GM10847 (cell line): ENCODE measurements around the gene TSPAN9.

Experiments
- POLR2A ChIP-seq: IDR thresholded peaks from 2 replicates; pipeline ENCODE4 v1.6.1; 2011; ENCODE audit not compliant: insufficient read length; ENCODE audit errors: extremely low read depth

TSPAN9 gene

DNA sequence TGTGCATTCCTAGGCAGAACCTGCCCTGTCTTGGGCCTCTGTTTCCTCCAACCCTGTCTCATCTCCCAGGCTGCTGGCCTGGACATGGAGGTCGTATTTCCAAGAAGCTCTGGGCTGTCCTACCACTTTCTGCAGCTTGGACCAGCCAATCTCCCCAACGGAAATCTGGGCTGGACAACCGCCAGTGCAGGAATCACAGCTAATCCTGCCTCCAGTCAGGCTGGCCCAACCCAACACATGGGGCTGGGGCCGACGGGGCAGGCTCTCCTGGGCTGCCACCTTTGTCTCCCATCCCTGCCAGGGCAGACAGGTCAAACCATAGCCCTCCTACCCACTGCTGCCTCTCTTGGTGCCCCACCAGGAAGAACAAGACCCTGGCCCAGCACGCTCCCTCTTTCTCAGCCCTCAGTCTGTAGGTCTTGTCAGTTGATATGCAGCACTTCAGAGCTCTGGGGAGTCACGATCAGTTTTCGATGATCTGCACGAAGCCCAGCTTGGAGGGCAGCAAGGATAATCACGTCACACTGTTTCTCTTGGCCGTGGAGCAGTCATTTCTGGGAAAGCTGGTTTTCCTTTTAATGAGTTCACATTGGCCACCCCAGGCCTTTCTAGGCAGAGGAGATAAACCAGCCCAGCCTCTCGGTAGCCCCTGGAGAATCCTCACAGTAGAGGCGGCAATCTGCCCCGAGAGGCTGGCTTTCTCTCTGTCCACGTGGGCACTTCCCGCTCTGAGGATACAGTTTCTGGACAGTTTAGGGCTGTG is 218.6 kb downstream of the TSPAN9 start:
- TF ChIP-seq POLR2A, result no peak

DNA sequence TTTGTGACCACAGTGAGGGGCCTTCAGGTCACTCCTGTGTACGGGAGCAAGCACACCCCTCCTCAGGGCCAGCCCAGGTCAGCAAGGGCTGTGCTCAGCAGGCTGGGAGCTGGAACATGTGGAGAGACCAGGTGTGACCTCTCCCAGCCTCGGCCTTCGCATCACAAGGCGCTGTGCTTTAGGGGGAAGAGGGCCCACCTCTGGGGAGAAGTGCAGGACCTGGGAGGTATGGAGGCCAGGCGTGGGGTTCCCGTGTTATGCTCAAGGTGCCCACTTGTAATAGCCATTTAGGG is 219.2 kb downstream of the TSPAN9 start:
- no peak for TF ChIP-seq POLR2A

DNA sequence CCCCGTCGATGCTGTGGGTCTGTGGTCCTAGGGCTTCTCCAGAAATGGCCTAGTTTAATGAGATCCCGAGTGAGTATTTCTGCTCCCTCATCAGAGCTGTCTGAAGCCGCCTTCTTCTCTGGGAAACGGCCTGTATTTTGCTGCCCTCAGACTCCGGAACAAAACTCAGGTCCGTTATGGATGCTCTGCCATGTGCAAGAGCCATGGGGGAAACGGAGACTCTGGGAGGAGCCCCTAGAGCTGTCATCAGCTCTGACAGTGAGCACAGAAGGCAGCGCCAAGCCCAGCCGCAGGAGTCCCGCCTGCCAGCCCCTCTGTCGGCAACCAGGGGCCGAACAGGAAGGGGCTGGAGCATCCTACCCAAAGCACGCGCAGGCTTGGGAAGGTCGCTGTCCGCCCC is 221.4 kb downstream of the TSPAN9 start:
- TF ChIP-seq POLR2A, result no peak

DNA sequence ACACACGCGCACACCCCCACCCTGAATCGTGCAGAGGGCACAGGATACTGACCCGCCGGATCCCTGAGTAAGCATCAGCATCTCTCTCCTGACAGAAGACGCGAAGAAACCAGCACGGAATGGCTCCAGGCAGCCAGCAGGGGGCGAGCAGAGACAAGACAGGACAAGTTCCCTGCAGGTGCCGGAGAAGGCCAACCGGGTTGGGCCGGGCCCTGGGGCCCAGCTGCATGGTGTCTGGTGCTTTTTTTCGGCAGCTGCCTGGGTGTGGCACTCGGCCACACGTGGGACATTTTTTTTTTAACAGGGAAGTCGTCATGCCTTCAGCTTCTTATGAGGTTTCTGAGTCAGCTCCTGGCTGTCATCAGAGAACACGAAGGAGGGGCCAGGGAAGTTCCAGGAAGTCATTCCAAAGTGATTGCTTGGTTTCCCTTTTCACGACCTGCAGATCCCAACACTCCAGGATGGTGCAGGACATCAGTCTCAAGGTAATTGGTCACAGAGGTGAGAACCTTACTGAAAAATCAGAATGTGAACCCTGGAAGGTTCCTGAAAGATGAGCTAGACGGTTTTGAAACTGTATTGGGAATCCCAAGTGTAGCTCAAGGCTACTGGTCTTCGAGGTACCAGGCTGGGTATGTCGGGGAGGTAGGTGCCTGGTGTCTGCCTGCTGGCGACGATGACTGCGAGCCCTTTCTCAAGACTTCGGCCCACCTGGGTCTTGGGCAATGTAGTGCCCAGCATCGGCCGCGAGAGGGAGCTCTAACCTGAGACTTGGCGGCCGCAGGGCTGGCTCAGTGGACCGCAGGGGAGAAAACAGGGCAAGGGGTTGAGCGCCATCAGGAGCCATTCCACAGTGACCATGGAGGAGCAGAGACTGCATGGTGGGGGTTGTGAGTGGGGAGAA is 223.0 kb downstream of the TSPAN9 start:
- TF ChIP-seq POLR2A, result no peak

DNA sequence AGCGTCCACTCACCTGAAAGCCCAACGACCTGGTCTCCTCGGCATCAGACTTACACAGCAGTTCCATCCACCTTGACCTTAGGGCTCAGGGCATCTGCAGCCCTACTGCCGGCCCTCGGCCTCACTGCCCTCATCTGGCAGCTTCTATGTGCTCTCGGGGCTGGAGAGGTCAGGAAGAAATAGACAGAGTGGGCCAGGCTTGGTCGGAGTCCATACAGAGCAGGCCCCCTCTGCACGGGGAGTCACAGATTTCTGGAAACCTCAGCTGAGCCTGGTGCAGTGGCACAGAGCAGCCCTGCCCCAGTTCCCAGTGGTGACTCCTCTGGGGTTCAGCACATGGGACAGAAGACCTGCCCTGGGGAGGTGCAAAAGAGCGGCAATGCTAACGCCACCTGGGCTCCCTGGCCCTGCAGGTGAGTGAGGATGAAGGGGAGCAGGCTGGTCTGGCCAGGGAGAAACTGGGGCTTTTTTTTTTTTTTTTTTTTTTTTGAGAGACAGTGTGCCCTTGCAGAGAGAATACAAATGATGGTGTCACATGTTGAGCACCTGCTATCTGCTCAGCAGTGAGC is 223.7 kb downstream of the TSPAN9 start:
- no peak for TF ChIP-seq POLR2A

DNA sequence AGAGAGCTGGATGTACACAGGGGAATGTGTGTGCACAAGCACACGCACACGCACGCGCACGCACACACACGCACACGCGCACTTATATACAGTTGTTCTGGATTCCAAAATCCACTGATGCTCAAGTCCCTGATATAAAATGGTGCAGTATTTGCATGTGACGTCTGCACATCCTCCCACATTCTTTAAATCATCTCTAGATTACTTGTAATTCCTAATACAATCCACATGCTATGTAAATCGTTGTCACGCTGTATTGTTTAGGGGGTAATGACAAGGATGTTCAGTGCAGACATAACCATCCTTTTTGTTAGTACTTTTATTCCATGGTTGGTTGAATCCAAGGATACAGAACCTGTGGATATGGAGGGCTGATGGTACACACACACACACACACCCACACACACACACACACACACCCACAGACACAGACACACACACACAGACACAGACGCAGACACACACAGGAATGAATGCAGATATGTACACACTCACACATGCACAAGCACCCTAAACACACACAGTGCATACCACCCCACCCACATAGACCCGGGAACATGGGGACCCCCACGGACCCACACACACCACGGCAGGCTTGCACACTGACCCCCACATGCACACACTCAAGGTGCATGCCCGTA is 225.3 kb downstream of the TSPAN9 start:
- no peak for TF ChIP-seq POLR2A

DNA sequence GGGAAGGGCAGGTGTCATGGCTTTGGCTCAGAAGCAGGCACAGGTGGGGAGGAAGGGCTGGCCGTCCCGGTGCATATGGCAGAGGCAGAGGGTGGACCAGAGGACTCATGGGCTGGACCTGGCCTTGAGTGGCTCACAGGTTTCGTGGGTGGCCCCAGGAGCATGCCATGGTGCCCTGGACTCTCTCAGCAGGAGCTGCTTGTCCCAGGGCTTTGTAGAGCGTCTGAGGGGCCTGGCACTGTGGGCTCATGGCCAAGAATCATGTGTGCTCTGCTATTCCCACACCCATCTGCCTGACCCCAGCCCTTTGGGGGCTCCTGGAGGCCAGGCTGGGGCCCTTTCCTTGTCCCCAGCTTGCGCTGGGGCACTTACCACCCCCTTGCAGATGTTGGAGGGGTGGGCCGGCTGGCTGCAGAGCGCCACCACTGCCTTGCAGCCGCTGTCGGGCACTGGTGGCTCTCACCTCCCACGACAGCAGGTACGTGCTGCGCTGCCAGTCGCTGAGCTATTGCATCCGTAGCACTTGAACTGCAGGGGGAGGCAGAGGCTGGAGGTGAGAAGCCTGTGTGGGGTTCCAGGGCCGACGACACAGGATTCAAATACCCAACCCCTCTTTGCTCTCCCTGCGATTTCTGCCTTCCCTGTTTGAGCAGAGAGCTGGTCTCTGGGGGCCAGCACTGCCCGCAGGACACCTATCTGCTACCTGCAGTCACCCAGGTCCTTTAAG is 226.4 kb downstream of the TSPAN9 start:
- no peak for TF ChIP-seq POLR2A

DNA sequence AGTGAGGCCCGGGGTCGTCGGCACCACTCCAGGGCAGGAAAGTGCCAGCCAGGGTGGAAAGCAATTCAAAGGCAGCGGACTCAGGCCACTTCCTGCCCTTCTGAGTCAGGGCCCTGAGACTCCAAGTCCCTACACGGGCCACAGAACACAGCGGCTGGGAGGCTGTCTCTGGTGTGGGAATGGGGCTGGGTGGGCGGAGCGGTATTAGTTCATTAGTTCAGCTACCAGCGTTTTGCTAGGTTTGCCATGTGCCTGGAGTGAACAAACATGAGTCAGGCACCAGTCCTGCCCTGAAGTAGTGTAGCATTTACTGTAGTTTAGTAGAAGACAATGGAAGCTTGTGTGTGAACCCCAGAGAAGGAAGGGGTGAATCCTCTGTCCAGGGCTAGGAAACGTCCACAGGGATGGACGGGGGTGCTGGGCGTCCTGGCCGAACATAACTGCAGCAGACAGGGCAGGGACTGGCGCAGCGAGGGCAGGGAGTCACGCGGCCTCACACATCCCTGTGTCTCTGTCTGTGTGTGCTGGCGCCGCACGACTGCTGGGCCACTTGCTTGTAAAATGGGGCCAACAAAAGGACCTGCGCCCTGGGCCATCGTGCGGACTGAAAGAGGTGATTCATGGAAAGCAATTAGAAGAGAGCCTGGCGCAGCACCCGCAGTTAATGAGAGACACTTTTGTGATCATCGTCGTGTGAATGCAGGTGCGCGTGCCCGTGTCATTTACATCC is 227.4 kb downstream of the TSPAN9 start:
- no peak for TF ChIP-seq POLR2A

DNA sequence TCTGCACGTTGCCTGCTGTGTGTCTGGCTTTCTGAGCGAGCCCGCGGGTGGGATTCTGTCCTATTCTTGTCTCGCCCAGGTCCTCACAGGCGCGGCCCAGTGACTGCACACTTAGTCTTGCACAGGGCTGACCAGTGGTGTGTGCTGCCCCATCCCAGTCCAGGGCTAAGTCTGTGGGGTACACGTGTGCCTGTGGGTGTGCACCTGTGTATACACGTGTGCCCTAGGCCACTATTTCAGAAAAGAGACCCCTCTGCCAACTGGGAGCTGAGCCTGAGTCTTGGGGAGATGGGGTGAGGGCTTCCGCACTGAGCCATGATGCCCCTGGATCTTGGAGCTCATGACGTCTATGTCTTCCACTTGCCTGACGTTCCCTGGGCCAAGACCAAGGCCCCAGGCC is 228.3 kb downstream of the TSPAN9 start:
- no peak for TF ChIP-seq POLR2A

DNA sequence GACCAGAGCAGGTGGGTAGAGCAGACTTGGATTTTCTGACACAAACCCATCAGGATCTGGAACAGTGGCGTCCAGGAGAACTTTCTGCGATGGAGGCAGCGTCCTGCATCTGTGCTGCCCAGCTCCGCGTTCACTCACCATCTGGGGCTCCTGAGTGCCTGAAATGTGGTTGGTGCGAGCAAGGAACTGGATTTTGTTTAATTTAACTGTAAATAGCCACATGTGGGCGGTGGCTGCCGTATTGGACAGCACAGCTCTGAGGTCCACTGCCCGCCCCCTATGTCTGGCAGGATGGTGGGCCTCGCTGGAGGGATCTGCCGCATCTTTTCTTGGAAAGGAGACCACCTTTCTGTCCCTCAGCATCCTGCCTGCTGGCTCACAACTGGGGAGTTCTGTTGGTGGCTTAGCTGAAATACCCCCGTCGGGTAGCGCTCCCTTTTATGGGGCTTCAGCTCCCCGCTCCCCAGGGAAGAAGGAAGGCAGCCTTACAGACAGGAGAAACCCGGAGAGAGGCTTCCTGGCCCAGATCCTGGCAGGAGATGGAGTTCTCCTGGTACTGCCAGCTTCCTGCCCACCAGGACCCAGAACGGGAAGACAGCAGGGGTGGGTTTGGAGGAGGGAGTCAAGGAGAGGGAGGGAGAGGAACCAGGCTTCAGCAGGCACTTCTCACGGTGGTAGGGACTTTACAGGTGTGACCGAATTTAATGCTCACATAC is 228.9 kb downstream of the TSPAN9 start:
- no peak for TF ChIP-seq POLR2A

DNA sequence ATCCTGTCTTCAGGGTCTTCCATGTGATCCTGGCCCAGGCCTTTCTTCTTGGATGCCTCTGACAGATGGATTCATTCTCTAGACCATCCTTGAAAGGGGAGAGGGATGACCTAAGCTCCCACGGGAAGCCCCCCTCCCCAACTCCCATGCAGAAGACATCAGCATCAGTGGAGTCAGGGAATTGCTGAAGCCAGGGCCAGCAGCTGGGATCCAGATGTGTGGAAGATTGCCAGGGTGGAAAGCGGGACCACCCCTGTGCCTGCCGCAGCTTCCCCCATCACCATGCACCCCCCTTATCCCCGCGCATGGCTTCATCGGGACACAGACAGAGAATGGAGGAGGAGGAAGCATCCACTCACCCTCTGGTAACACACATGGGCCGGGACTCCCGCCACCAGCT is 230.2 kb downstream of the TSPAN9 start:
- TF ChIP-seq POLR2A, result no peak

DNA sequence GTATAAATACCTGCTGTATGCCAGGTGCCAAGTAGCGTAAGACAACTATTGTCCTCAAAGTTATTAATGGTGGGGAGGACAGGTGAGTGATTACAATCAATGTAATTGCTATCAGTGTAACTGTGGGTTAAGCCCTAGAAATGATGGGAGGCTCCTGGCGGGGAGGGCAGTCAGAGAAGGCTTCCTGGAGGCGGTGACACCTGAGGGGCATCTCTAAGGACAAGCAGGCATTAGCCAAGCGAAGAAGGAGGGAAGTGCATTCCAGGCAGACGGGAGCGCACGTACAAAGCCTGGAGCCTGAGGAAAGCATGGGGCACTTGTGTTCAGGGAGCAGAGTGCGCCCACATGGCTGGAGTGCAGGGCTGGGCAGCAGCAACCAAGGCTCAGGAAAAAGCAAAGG is 230.9 kb downstream of the TSPAN9 start:
- no peak for TF ChIP-seq POLR2A

DNA sequence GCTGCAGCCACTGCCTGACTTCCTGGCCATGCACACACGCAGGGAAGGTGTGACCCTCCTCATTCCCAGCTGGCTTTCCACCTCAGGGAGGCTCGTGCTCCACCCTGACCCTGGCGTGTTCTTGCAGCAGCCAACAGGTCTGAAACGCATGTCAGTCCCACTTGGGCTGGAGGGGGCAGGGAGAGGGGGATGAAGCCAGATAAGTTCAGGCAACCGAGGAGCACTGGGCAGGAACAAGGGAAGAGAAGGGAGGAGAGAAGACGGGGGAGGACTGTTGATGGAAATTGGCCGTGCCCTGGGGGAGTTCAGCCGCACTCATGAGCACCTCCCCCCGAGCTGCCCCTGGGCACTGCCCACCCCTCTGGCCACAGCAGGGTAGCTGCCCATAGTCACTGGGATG is 231.4 kb downstream of the TSPAN9 start:
- TF ChIP-seq POLR2A, result no peak

DNA sequence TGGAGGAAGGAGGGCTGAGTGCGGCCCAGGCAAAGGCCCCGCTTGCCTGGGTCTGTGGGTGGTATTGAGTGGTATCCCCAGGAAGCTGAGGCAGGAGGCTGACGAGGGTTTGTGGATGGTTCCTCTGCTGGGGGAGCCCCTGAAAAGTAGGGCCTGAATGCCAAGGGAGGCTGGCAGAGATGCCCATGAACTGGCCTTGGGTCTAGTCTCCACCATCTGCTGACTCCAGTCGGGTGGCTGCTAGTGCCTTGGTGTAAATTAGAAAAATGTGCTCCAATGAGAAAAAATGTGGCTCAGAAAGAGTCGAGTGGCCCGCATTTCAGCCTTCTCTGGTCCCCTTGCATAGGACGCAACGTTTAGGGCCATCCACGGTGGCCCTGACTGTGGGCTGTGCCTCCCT is 232.6 kb downstream of the TSPAN9 start:
- TF ChIP-seq POLR2A, result no peak
